Measurements from ENCODE around the gene MUC7.

Gene MUC7

DNA sequence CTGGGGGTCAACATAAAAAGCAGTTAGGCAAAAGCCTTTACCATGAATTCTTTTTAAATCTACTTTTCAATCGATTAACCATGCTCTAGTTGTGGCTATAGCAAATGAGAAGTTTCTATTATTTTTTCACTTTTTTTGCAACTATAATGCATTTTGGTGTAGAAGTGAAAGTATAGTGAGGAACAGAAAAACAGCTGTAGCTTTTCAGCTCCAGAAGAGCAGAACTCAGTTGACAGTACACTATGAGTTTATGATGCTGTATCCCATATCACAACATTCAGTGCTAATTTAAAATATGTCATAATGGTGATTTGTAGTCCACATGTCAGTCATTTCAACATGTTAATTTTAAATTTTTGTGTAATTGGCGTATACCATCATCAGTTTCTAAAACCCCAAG lies 8.7 kb upstream of the MUC7 start:
- H3K27me3 ChIP-seq (ENCODE audit: control insufficient read depth in 3 of 3, insufficient read depth in 3 of 3, low read depth in 1 of 3, low read length in 3 of 3) = no peaks in the 10 kb centered on the region
- H3K4ac ChIP-seq (ENCODE audit: low read length) = no peak overlapping the region
- no peak overlapping the region for H3K4me3 ChIP-seq (ENCODE audit: low read length in 2 of 2)
- H3K9ac ChIP-seq (ENCODE audit: low read depth, low read length, poor library complexity) = no peak overlapping the region
- no peak overlapping the region for H2AFZ ChIP-seq (ENCODE audit: low read length)
- no peak for DNase-seq (ENCODE audit: low spot score)
- H3K27ac ChIP-seq (replicated peaks; ENCODE audit: low read length) = no peak overlapping the region
- H3K36me3 ChIP-seq (replicated peaks in 1 of 2; ENCODE audit: control insufficient read depth in 2 of 2, insufficient read depth in 2 of 2, low read length in 2 of 2) = no peaks in the 10 kb centered on the region
- H3K9me3 ChIP-seq (replicated peaks in 1 of 2; ENCODE audit: control insufficient read depth in 2 of 2, insufficient read depth in 1 of 2, low read depth in 1 of 2, low read length in 2 of 2) = no peaks in the 10 kb centered on the region
- H2BK120ac ChIP-seq (ENCODE audit: low read depth, low read length) = no peak overlapping the region
- no peak overlapping the region for H3K14ac ChIP-seq (ENCODE audit: low read length)
- no peak overlapping the region for H3K4me2 ChIP-seq (ENCODE audit: insufficient read depth, low read length, poor library complexity, severe bottlenecking)
- H4K8ac ChIP-seq (ENCODE audit: low read depth, low read length) = no peak overlapping the region
- no CpG with 5 or more reads among the region's 2 CpGs for WGBS, 2 donors (ENCODE audit: extremely low coverage in 2 of 2, insufficient read length in 2 of 2, insufficient replicate concordance in 1 of 2)
- H2AK5ac ChIP-seq (ENCODE audit: low read depth, low read length) = no peak overlapping the region
- no peak overlapping the region for H2BK5ac ChIP-seq (ENCODE audit: low read length)
- no peaks in the 10 kb centered on the region for H3K79me1 ChIP-seq (ENCODE audit: low read depth, low read length)
- H4K91ac ChIP-seq (ENCODE audit: low read depth, low read length, poor library complexity) = no peak overlapping the region
- no peaks in the 10 kb centered on the region for H3K4me1 ChIP-seq (ENCODE audit: control insufficient read depth in 2 of 2, insufficient read depth in 1 of 2, low read depth in 1 of 2, low read length in 2 of 2)
- no peak overlapping the region for H3K23ac ChIP-seq (ENCODE audit: low read depth, low read length, poor library complexity)
- no peak overlapping the region for H3K18ac ChIP-seq (ENCODE audit: low read length)
- no peak overlapping the region for H2BK15ac ChIP-seq (ENCODE audit: low read length)
- no peak overlapping the region for H2BK12ac ChIP-seq (ENCODE audit: low read length)

DNA sequence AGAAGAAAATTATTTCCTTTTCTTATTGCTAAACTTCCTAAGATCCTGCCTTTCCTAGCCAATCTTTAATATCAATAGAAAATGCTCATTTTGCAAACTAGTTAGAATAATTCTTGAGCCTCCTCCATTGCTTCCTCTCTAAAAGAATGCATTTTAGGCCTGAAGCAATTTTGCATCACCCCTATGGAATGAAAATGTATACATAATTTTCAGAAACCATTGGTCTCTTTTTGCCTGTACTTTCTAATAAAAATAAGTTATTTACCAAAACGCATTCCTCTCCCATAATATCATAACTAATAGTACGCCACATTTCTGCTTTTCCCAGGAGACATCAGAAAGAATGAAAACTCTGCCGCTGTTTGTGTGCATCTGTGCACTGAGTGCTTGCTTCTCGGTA lies 1.7 kb downstream of the MUC7 start:
- Histone ChIP-seq H3K4me3 (ENCODE audit: low read length in 2 of 2) (no peak overlapping the region), H3K4ac (ENCODE audit: low read length) (no peak overlapping the region), H3K9ac (ENCODE audit: low read depth, low read length, poor library complexity) (no peak overlapping the region), H3K27me3 (ENCODE audit: control insufficient read depth in 3 of 3, insufficient read depth in 3 of 3, low read depth in 1 of 3, low read length in 3 of 3) (peaks cover 0 to 2% (median 0%) of the 10 kb centered on the region in 3 experiments), H4K8ac (ENCODE audit: low read depth, low read length) (no peak overlapping the region), H3K79me1 (ENCODE audit: low read depth, low read length) (no peaks in the 10 kb centered on the region), H2BK5ac (ENCODE audit: low read length) (no peak overlapping the region), H2AFZ (ENCODE audit: low read length) (no peak overlapping the region), H2AK5ac (ENCODE audit: low read depth, low read length) (no peak overlapping the region), H3K27ac (replicated peaks; ENCODE audit: low read length) (no peak overlapping the region), H3K36me3 (replicated peaks in 1 of 2; ENCODE audit: control insufficient read depth in 2 of 2, insufficient read depth in 2 of 2, low read length in 2 of 2) (no peaks in the 10 kb centered on the region), H4K91ac (ENCODE audit: low read depth, low read length, poor library complexity) (no peak overlapping the region), H3K4me2 (ENCODE audit: insufficient read depth, low read length, poor library complexity, severe bottlenecking) (no peak overlapping the region), H3K18ac (ENCODE audit: low read length) (no peak overlapping the region), H3K4me1 (ENCODE audit: control insufficient read depth in 2 of 2, insufficient read depth in 1 of 2, low read depth in 1 of 2, low read length in 2 of 2) (no peaks in the 10 kb centered on the region), H3K14ac (ENCODE audit: low read length) (no peak overlapping the region), H2BK15ac (ENCODE audit: low read length) (no peak overlapping the region), H2BK120ac (ENCODE audit: low read depth, low read length) (no peak overlapping the region), H2BK12ac (ENCODE audit: low read length) (no peak overlapping the region), H3K9me3 (replicated peaks in 1 of 2; ENCODE audit: control insufficient read depth in 2 of 2, insufficient read depth in 1 of 2, low read depth in 1 of 2, low read length in 2 of 2) (no peaks in the 10 kb centered on the region), H3K23ac (ENCODE audit: low read depth, low read length, poor library complexity) (no peak overlapping the region)
- WGBS, 2 donors (ENCODE audit: extremely low coverage in 2 of 2, insufficient read length in 2 of 2, insufficient replicate concordance in 1 of 2) = 100% methylated on average over 1 of the region's 4 CpGs; no CpG with 5 or more reads in 1 of the 2 donors
- no peak for DNase-seq (ENCODE audit: low spot score)

DNA sequence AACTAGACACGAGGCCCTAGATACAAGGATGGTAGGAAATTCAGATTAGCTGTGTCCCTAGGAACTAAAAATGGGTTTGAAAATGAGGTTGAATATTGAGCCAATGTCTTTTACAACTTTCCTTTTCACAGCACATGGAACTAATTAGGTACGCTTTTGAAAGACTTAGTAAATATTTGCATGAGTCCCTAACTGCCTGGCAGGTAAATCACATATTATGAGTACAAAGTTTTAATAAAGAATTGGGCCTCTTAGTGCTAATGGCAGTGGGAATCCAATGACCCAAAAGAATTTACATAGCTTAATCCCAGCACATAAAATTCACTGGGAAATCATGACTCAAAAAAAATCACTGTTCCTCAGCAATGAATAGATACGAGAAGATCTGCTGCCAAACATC lies 16.8 kb downstream of the MUC7 start:
- Histone ChIP-seq H3K23ac (ENCODE audit: low read depth, low read length, poor library complexity) (no peak overlapping the region), H3K18ac (ENCODE audit: low read length) (no peak overlapping the region)
- WGBS, 2 donors (ENCODE audit: extremely low coverage in 2 of 2, insufficient read length in 2 of 2, insufficient replicate concordance in 1 of 2) = no CpG with 5 or more reads among the region's 3 CpGs

DNA sequence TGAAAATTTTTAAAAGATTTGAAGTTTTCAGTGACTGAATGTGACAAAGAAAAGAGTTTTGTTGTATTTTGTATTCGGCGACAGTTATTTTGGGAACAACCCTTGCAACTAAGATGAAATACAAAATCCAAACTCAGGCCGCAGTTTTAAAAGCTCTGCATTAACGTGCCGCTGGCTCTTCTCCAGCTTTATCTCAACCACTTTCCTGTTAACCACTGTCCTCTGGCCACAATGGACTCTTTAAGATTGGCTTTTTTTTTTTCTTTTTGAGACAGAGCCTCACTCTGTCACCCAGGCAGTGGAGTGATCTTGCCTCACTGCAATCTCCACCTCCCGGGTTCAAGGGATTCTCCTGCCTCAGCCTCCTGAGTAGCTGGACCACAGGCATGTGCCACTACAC lies 24.2 kb downstream of the MUC7 start:
- H4K8ac ChIP-seq (ENCODE audit: low read depth, low read length) = no peak overlapping the region
- no peak overlapping the region for H3K14ac ChIP-seq (ENCODE audit: low read length)
- H3K27ac ChIP-seq (replicated peaks; ENCODE audit: low read length) = no peak overlapping the region
- no peak overlapping the region for H4K91ac ChIP-seq (ENCODE audit: low read depth, low read length, poor library complexity)
- H2BK12ac ChIP-seq (ENCODE audit: low read length) = no peak overlapping the region
- H3K4me3 ChIP-seq (ENCODE audit: low read length in 2 of 2) = no peak overlapping the region
- no peak overlapping the region for H2AK5ac ChIP-seq (ENCODE audit: low read depth, low read length)
- no peaks in the 10 kb centered on the region for H3K36me3 ChIP-seq (replicated peaks in 1 of 2; ENCODE audit: control insufficient read depth in 2 of 2, insufficient read depth in 2 of 2, low read length in 2 of 2)
- H3K4ac ChIP-seq (ENCODE audit: low read length) = no peak overlapping the region
- no peak overlapping the region for H2AFZ ChIP-seq (ENCODE audit: low read length)
- no peaks in the 10 kb centered on the region for H3K9me3 ChIP-seq (replicated peaks in 1 of 2; ENCODE audit: control insufficient read depth in 2 of 2, insufficient read depth in 1 of 2, low read depth in 1 of 2, low read length in 2 of 2)
- WGBS, 2 donors (ENCODE audit: extremely low coverage in 2 of 2, insufficient read length in 2 of 2, insufficient replicate concordance in 1 of 2) = no CpG with 5 or more reads among the region's 6 CpGs
- no peak overlapping the region for H3K4me2 ChIP-seq (ENCODE audit: insufficient read depth, low read length, poor library complexity, severe bottlenecking)
- H3K23ac ChIP-seq (ENCODE audit: low read depth, low read length, poor library complexity) = no peak overlapping the region
- no peak overlapping the region for H2BK5ac ChIP-seq (ENCODE audit: low read length)
- H3K4me1 ChIP-seq (ENCODE audit: control insufficient read depth in 2 of 2, insufficient read depth in 1 of 2, low read depth in 1 of 2, low read length in 2 of 2) = peaks cover 0 to 4% of the 10 kb centered on the region in 2 donors
- no peaks in the 10 kb centered on the region for H3K79me1 ChIP-seq (ENCODE audit: low read depth, low read length)
- no peak for DNase-seq (ENCODE audit: low spot score)
- H2BK120ac ChIP-seq (ENCODE audit: low read depth, low read length) = no peak overlapping the region
- no peak overlapping the region for H3K9ac ChIP-seq (ENCODE audit: low read depth, low read length, poor library complexity)
- no peak overlapping the region for H2BK15ac ChIP-seq (ENCODE audit: low read length)
- no peak overlapping the region for H3K18ac ChIP-seq (ENCODE audit: low read length)
- H3K27me3 ChIP-seq (ENCODE audit: control insufficient read depth in 3 of 3, insufficient read depth in 3 of 3, low read depth in 1 of 3, low read length in 3 of 3) = no peaks in the 10 kb centered on the region

More for the DNA sequence above, 16.8 kb downstream of the MUC7 start:
- H3K27me3 ChIP-seq (ENCODE audit: control insufficient read depth in 3 of 3, insufficient read depth in 3 of 3, low read depth in 1 of 3, low read length in 3 of 3) = no peaks in the 10 kb centered on the region
- DNase-seq (ENCODE audit: low spot score) = no peak
- H2BK120ac ChIP-seq (ENCODE audit: low read depth, low read length) = no peak overlapping the region
- no peak overlapping the region for H3K4me2 ChIP-seq (ENCODE audit: insufficient read depth, low read length, poor library complexity, severe bottlenecking)
- H2BK15ac ChIP-seq (ENCODE audit: low read length) = no peak overlapping the region
- H2AFZ ChIP-seq (ENCODE audit: low read length) = no peak overlapping the region
- no peak overlapping the region for H3K9ac ChIP-seq (ENCODE audit: low read depth, low read length, poor library complexity)
- no peak overlapping the region for H3K4ac ChIP-seq (ENCODE audit: low read length)
- no peaks in the 10 kb centered on the region for H3K4me1 ChIP-seq (ENCODE audit: control insufficient read depth in 2 of 2, insufficient read depth in 1 of 2, low read depth in 1 of 2, low read length in 2 of 2)
- no peaks in the 10 kb centered on the region for H3K36me3 ChIP-seq (replicated peaks in 1 of 2; ENCODE audit: control insufficient read depth in 2 of 2, insufficient read depth in 2 of 2, low read length in 2 of 2)
- no peaks in the 10 kb centered on the region for H3K9me3 ChIP-seq (replicated peaks in 1 of 2; ENCODE audit: control insufficient read depth in 2 of 2, insufficient read depth in 1 of 2, low read depth in 1 of 2, low read length in 2 of 2)
- H2BK12ac ChIP-seq (ENCODE audit: low read length) = no peak overlapping the region
- no peak overlapping the region for H2AK5ac ChIP-seq (ENCODE audit: low read depth, low read length)
- no peak overlapping the region for H3K27ac ChIP-seq (replicated peaks; ENCODE audit: low read length)
- H3K14ac ChIP-seq (ENCODE audit: low read length) = no peak overlapping the region
- no peaks in the 10 kb centered on the region for H3K79me1 ChIP-seq (ENCODE audit: low read depth, low read length)
- no peak overlapping the region for H3K4me3 ChIP-seq (ENCODE audit: low read length in 2 of 2)
- H2BK5ac ChIP-seq (ENCODE audit: low read length) = no peak overlapping the region
- H4K91ac ChIP-seq (ENCODE audit: low read depth, low read length, poor library complexity) = no peak overlapping the region
- H4K8ac ChIP-seq (ENCODE audit: low read depth, low read length) = no peak overlapping the region
